Testis (tissue), 3 donors: Measurements from ENCODE around the gene PAPOLA. TPM values are rescaled to one million over a fixed set of nuclear protein-coding genes. Genes with fewer than 3 reads are reported as not detected.
"Not testable (repeated sequence)": the region's sequence is repeated elsewhere in the genome, so short reads cannot be mapped to it uniquely, and the experiment has no call there.

Experiments
- DNase-seq: peaks from one replicate; pipeline ENCODE4 v3.0.0-alpha.2; 2019
- H3K27ac ChIP-seq, 2 donors: fragments of 200-600 bp; sonication (generic); one replicate each; pipeline ENCODE4 v1.5.1; 2019
- H3K27me3 ChIP-seq: fragments of 200-600 bp; sonication (generic); one replicate; pipeline ENCODE4 v1.5.1; 2019
- H3K36me3 ChIP-seq: fragments of 200-600 bp; sonication (generic); one replicate; pipeline ENCODE4 v1.5.1; 2017; ENCODE audit warnings: low read depth; ENCODE audit errors: missing control alignments
- H3K4me1 ChIP-seq: fragments of 200-600 bp; sonication (generic); one replicate; pipeline ENCODE4 v1.5.1; 2019
- H3K4me3 ChIP-seq, 2 donors: fragments of 200-600 bp; sonication (generic); one replicate each; pipeline ENCODE4 v1.5.1; 2017 to 2019
- H3K9me3 ChIP-seq: fragments of 200-600 bp; sonication (generic); one replicate; pipeline ENCODE4 v1.5.1; 2017
- POLR2A ChIP-seq: fragments of 450-650 bp; IDR thresholded peaks from one replicate; pipeline ENCODE4 v1.6.1; 2017; ENCODE audit warnings: antibody characterized with exemption, mild to moderate bottlenecking, moderate library complexity
- WGBS, 2 donors: methylation state at CpG; one replicate each; pipeline ENCODE4 v1.1.5; 2018; 5-methylcytosine and 5-hydroxymethylcytosine counted together
- intact Hi-C: fragments of 100-400 bp; cut with DNase I; formaldehyde crosslinking; loops from one replicate; pipeline ENCODE4 v1.15.1; 2023; ENCODE audit warnings: low total_unique reads
- polyA plus RNA-seq: library from polyadenylated mRNA; stranded (reverse); fragments of 350-450 nt; fragmentation: Illumina TruSeq; extraction: RNeasy Lipid Tissue Mini Kit (QIAGEN cat#74804); gene quantifications from one replicate; pipeline ENCODE4 v1.2.3, GENCODE V29; 2014; ENCODE audit warnings: low read depth, low replicate concordance; ENCODE audit not compliant: insufficient read depth
- total RNA-seq, 2 donors: library from RNA; depleted of rRNA; stranded (reverse); fragments of >200 nt; gene quantifications; one replicate each; pipeline ENCODE4 v1.2.3, GENCODE V29; 2016
- TF ChIP-seq, protein P1 (sequence below), 3 experiments: fragments of 450-650 bp in 2 of 3; fragments of 200-600 bp in 1 of 3; sonication (generic) in 1 of 3; IDR thresholded peaks; one replicate each; pipeline ENCODE4 v1.5.1; 2016 to 2019; ENCODE audit warnings: antibody characterized with exemption in 3 of 3, mild to moderate bottlenecking in 2 of 3, moderate library complexity in 1 of 3

The PAPOLA gene
- total and polyA plus RNA-seq, 3 donors from 2014 or later = 166 to 255 (median 194) TPM

DNA sequence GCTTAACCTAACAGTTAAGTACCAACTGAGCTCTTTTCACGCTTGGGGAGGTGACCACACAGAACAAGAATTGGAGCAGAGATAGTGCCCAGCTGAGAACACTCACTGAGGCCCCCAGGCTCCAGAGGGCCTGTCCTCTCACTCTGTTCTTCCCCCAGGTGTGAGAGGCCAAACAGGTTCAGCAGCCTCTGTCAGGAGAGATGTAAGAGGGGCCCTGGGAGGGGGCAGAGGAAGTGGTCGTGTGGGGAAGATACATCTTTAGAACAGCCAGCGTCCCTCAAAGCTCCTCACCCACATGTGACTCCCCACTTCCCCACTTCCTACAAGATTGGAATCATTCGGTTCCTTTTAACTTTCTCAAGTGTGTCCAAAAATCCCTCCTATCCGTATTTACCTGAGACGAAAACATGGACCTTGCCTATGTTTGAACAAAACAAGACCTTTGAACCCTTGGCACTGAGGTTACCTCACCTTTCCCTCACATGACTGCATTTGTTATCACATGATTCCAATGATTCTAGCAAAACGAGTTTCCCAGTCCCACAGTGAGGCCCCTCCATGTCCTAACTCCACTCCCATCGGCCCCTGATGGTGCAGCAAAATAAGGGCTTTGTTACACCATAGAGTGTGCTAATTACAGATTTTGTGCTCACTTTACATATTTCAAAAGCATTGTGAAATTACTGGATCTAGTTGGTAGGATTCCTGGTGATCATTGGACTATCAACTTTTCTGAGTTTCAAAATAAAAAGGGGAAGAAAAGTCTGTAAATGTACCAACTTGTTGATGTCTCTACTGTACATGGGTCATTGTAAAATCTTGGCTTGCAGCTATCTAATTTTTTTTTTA is 40.0 kb upstream of the PAPOLA start:
- DNase-seq = no peak

DNA sequence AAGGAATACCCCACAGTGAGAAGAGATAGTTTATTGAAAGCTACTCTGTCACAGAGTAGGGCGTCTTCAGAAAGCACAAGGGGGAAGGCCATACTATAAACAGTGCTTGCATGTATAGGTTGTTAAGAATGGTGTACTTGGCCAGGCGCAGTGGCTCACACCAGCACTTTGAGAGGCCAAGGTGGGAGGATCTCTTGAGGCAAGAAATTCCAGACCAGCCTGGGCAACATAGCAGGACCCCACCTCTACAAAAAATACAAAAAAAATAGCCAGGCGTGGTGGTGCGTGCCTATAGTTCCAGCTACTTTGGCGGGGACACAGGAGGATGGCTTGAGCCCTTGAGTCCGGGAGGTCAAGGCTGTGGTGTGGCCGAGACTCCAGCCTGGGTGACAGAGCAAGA is 38.0 kb upstream of the PAPOLA start:
- H3K9me3 ChIP-seq = no peaks in the 10 kb centered on the region
- no peaks in the 10 kb centered on the region for H3K36me3 ChIP-seq
- TF ChIP-seq POLR2A = no peak
- TF ChIP-seq, protein P1, sequence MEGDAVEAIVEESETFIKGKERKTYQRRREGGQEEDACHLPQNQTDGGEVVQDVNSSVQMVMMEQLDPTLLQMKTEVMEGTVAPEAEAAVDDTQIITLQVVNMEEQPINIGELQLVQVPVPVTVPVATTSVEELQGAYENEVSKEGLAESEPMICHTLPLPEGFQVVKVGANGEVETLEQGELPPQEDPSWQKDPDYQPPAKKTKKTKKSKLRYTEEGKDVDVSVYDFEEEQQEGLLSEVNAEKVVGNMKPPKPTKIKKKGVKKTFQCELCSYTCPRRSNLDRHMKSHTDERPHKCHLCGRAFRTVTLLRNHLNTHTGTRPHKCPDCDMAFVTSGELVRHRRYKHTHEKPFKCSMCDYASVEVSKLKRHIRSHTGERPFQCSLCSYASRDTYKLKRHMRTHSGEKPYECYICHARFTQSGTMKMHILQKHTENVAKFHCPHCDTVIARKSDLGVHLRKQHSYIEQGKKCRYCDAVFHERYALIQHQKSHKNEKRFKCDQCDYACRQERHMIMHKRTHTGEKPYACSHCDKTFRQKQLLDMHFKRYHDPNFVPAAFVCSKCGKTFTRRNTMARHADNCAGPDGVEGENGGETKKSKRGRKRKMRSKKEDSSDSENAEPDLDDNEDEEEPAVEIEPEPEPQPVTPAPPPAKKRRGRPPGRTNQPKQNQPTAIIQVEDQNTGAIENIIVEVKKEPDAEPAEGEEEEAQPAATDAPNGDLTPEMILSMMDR (IDR thresholded peaks at IDR 0.05) = no peak
- WGBS, 2 donors = 91 to 95% methylated on average over 7 of the region's 7 CpGs
- no peak overlapping the region for H3K4me3 ChIP-seq
- no peaks in the 10 kb centered on the region for H3K27me3 ChIP-seq
- H3K27ac ChIP-seq = no peak overlapping the region
- no peak for DNase-seq
- intact Hi-C loops = no loop called here
- no peaks in the 10 kb centered on the region for H3K4me1 ChIP-seq

More for the DNA sequence above, 40.0 kb upstream of the PAPOLA start:
- WGBS, 2 donors = 80 to 82% methylated on average over 8 of the region's 8 CpGs
- Histone ChIP-seq H3K27ac (no peak overlapping the region), H3K27me3 (no peaks in the 10 kb centered on the region), H3K36me3 (no peaks in the 10 kb centered on the region), H3K4me3 (no peak overlapping the region), H3K4me1 (no peaks in the 10 kb centered on the region), H3K9me3 (no peaks in the 10 kb centered on the region)
- intact Hi-C loops = no loop called here
- TF ChIP-seq, protein P1 (IDR thresholded peaks at IDR 0.05) = no peak
- TF ChIP-seq POLR2A = no peak

DNA sequence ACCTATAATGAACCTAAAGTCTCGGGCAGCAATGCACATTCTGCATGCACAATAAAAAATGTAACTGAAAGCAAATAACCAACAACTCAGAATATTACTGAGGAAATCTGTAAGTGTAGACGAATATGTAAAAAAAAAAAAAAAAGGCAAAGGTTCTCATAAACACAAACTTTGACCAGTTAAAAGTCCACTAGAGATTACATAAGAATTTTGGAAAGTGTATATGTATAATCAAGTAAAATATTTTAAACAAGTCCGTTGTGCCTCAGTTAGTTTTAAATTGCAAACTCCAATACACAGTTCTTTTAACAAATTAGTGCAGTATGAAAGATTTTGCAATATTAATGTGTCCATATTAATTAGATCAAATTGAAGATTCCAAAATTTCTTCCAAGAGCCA is 35.3 kb upstream of the PAPOLA start:
- Histone ChIP-seq H3K27me3 (no peaks in the 10 kb centered on the region), H3K4me1 (no peaks in the 10 kb centered on the region), H3K9me3 (no peaks in the 10 kb centered on the region), H3K27ac (no peak overlapping the region), H3K36me3 (no peaks in the 10 kb centered on the region), H3K4me3 (no peak overlapping the region)
- intact Hi-C loops = no loop called here
- TF ChIP-seq, protein P1 (IDR thresholded peaks at IDR 0.05) = no peak
- TF ChIP-seq POLR2A = no peak
- WGBS, 2 donors = 74 to 82% methylated on average over 3 of the region's 3 CpGs
- no peak for DNase-seq

DNA sequence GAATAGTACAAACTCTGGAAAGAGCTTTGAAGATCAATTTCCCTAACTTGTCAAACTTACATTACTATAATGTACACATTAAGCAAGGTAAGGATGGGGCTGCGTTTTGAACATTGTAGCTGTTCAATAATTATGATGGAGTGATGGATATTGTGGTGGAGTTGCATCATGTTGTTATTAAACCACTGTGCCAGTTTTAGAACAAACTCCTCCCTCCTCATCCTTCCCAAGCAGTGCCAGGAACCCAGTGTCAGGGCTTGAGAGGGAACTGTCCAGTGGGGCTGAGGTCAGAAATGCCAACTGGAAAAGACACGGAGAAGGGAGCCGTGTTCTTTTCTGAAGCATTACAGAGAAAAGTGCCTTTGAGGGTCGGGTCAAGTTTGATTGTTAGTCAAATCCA is 31.9 kb upstream of the PAPOLA start:
- H3K36me3 ChIP-seq = no peaks in the 10 kb centered on the region
- no peaks in the 10 kb centered on the region for H3K27me3 ChIP-seq
- no peak overlapping the region for H3K27ac ChIP-seq
- H3K9me3 ChIP-seq = no peaks in the 10 kb centered on the region
- no peak overlapping the region for H3K4me3 ChIP-seq
- no peaks in the 10 kb centered on the region for H3K4me1 ChIP-seq
- intact Hi-C loops = no loop called here
- TF ChIP-seq POLR2A = no peak
- TF ChIP-seq, protein P1 (IDR thresholded peaks at IDR 0.05) = no peak
- DNase-seq = no peak
- 55% methylated on average over 4 of the region's 4 CpGs for WGBS, 2 donors

DNA sequence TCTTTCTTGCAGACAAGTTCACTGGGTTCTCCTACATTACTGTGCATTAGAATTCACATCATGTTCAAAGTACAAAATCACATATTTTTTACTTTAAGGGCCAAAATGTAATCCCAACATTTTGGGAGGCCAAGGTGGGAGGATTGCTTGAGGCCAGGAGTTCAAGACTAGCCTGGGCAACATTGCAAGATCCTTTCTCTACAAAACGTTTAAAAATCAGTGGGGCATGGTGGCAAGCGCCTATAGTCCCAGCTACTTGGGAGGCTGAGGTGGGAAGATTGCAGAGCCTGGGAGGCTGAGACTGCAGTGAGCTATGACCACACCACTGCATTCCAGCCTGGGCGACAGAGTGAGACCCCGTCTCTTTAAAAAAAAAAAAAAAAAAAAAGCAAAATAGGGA is 31.2 kb upstream of the PAPOLA start:
- H3K27ac ChIP-seq, H3K27me3 ChIP-seq, H3K4me3 ChIP-seq, DNase-seq, H3K4me1 ChIP-seq, intact Hi-C loops, H3K9me3 ChIP-seq, H3K36me3 ChIP-seq: not testable (repeated sequence)
- WGBS, 2 donors = 87 to 96% methylated on average over 4 of the region's 4 CpGs
